DND-41 (cell line): Measurements from ENCODE around the gene BACE1-AS.

Source experiments
- ATAC-seq: fragments of 200-7000 bp; cut with Tn5 transposase; 3 replicates; pipeline ENCODE4 v1.9.1; 2021; ENCODE audit warnings: low read depth; ENCODE audit not compliant: insufficient read depth
- DNase-seq: peaks from one replicate; pipeline ENCODE4 v3.0.0-alpha.2; 2020
- H2AFZ ChIP-seq: 2 replicates; pipeline ENCODE4 v1.6.0; 2012; ENCODE audit warnings: low read depth, low read length
- H3K27ac ChIP-seq: 2 replicates; pipeline ENCODE4 v1.5.1; 2012; ENCODE audit warnings: low read length, inconsistent platforms
- H3K27me3 ChIP-seq: fragments of 200-600 bp; sonication (generic); 2 replicates; pipeline ENCODE4 v1.6.0; 2012; ENCODE audit warnings: low read length, mild to moderate bottlenecking, inconsistent platforms; ENCODE audit not compliant: insufficient read depth, poor library complexity
- H3K36me3 ChIP-seq: 2 replicates; pipeline ENCODE4 v1.5.1; 2012; ENCODE audit warnings: low read length, inconsistent platforms; ENCODE audit not compliant: insufficient read depth
- H3K4me1 ChIP-seq: 2 replicates; pipeline ENCODE4 v1.5.1; 2012; ENCODE audit warnings: mild to moderate bottlenecking, low read length; ENCODE audit not compliant: insufficient read depth
- H3K4me2 ChIP-seq: 2 replicates; pipeline ENCODE4 v1.6.0; 2012; ENCODE audit warnings: mild to moderate bottlenecking, moderate library complexity, low read length, inconsistent platforms; ENCODE audit not compliant: insufficient read depth
- H3K4me3 ChIP-seq, 2 experiments: fragments of 200-600 bp in 1 of 2; shearing (Covaris generic) in 1 of 2; 2 replicates each; pipeline ENCODE4 v1.5.1; 2012 to 2016; ENCODE audit warnings: inconsistent platforms in 2 of 2, low read length in 2 of 2, mild to moderate bottlenecking in 2 of 2, low read depth in 1 of 2, moderate library complexity in 1 of 2
- H3K79me2 ChIP-seq: 2 replicates; pipeline ENCODE4 v1.6.0; 2012; ENCODE audit warnings: low read length, inconsistent platforms; ENCODE audit not compliant: insufficient read depth
- H3K9ac ChIP-seq: 2 replicates; pipeline ENCODE4 v1.6.0; 2012; ENCODE audit warnings: low read depth, mild to moderate bottlenecking, inconsistent platforms, low read length, moderate library complexity
- H3K9me3 ChIP-seq: 2 replicates; pipeline ENCODE4 v1.5.1; 2012; ENCODE audit warnings: low read length, moderate library complexity, mild to moderate bottlenecking, inconsistent platforms; ENCODE audit not compliant: insufficient read depth, severe bottlenecking
- H4K20me1 ChIP-seq: 2 replicates; pipeline ENCODE4 v1.6.0; 2012; ENCODE audit warnings: low read length; ENCODE audit not compliant: insufficient read depth
- CTCF ChIP-seq: IDR thresholded peaks from 2 replicates; pipeline ENCODE4 v1.5.1; 2012; ENCODE audit warnings: borderline replicate concordance, low read length, moderate library complexity, mild to moderate bottlenecking; ENCODE audit not compliant: poor library complexity, severe bottlenecking; ENCODE audit errors: extremely low read depth
- EZH2 ChIP-seq: IDR thresholded peaks from 3 replicates; pipeline ENCODE4 v1.6.1; 2012; ENCODE audit warnings: borderline replicate concordance, low read depth, mild to moderate bottlenecking, moderate library complexity, low read length, inconsistent platforms; ENCODE audit not compliant: severe bottlenecking

Gene BACE1-AS

DNA sequence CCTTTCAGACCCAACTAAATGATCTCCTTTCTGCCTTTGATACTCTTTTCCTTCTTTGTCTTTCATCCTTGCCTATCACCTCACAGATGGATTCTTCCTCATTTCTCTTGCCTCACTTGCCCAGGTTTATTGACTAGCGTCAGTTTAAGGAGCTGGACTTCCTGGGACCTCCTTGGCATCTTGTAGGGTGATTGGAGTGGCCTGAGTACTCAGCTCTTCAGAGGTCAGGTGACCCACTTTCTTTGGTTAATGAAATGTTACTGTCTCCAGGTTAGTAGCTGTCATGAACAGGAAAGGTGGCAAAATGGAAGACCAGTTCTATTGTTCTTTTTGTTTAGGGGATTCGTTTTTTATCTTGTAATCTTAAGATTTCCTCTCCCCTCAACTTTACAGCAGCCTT is 4.6 kb upstream of the BACE1-AS start:
- Histone ChIP-seq H3K27me3 (no peaks in the 10 kb centered on the region), H3K4me2 (no peak overlapping the region), H4K20me1 (no peaks in the 10 kb centered on the region), H3K4me1 (no peaks in the 10 kb centered on the region), H3K79me2 (no peaks in the 10 kb centered on the region), H3K27ac (no peak overlapping the region), H3K4me3 (no peak overlapping the region), H2AFZ (no peak overlapping the region), H3K9me3 (no peaks in the 10 kb centered on the region), H3K36me3 (peaks cover 76% of the 10 kb centered on the region), H3K9ac (no peak overlapping the region)
- DNase-seq (no peak), ATAC-seq (no peak)
- TF ChIP-seq CTCF (no peak), EZH2 (no peak)

- H3K4me3 ChIP-seq, result no peak overlapping the region
- peaks cover 65% of the 10 kb centered on the region for H3K36me3 ChIP-seq
- no peak overlapping the region for H3K9ac ChIP-seq
- DNase-seq, result no peak
- no peak overlapping the region for H3K27ac ChIP-seq
- no peaks in the 10 kb centered on the region for H3K9me3 ChIP-seq
- no peak for TF ChIP-seq EZH2
- TF ChIP-seq CTCF, result no peak
- H3K4me1 ChIP-seq, result no peaks in the 10 kb centered on the region
- no peaks in the 10 kb centered on the region for H3K79me2 ChIP-seq
- no peaks in the 10 kb centered on the region for H4K20me1 ChIP-seq
- no peaks in the 10 kb centered on the region for H3K27me3 ChIP-seq
- ATAC-seq, result no peak
- H2AFZ ChIP-seq, result no peak overlapping the region
- H3K4me2 ChIP-seq, result no peak overlapping the region
Observed at GRCh38 chr11:117287668-117288067, 3.5 kb upstream of the BACE1-AS start.

DNA sequence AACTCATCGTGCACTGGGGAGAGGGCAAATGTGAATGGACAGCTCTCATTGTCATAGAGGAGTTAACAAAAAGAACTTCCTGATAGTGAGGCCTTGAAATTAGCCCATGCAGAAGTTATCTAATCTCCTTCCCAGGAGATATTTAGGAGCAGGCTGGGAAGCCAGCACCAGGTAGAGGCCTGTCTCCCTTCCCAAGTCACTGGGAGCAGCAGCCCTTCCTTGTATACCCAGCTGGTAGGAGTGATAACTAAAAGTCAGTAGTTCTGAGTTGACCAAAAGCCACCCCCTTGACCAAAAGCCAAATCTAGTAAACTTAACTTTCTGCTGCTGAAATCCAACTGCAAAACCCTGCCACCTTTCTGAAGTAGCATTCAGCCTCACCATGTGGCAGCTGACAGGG is 1.4 kb upstream of the BACE1-AS start:
- Histone ChIP-seq H3K4me3 (no peak overlapping the region), H3K4me1 (no peaks in the 10 kb centered on the region), H3K36me3 (peaks cover 48% of the 10 kb centered on the region), H2AFZ (no peak overlapping the region), H3K9me3 (no peaks in the 10 kb centered on the region), H3K9ac (no peak overlapping the region), H3K27me3 (no peaks in the 10 kb centered on the region), H4K20me1 (no peaks in the 10 kb centered on the region), H3K4me2 (no peak overlapping the region), H3K79me2 (no peaks in the 10 kb centered on the region), H3K27ac (no peak overlapping the region)
- TF ChIP-seq CTCF, result no peak
- DNase-seq (no peak), ATAC-seq (no peak)

DNA sequence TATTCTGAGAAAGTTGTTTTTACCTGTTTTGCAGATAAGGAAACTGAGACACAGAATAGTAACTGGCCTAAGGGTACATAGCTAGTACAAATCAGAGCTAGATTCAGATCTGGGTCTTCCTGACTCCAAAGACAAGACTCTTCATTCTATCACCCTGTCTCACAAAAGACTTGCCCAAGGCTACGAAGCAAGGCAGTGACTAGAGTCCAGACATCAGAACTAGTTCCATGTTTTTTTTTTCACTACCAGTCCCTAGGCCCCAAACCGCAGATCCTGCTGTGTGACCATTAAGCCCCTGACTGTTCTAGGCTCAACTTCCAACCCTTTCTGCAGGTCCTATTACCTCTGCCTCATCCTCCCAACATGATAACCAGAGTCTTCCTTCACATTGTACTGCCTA is 1.5 kb downstream of the BACE1-AS start:
- no peak overlapping the region for H3K4me2 ChIP-seq
- TF ChIP-seq CTCF, result no peak
- TF ChIP-seq EZH2, result no peak

More for the DNA sequence above, 1.5 kb downstream of the BACE1-AS start:
- Histone ChIP-seq H4K20me1 (no peaks in the 10 kb centered on the region), H3K4me3 (no peak overlapping the region), H3K36me3 (peaks cover 24% of the 10 kb centered on the region; the same call in 1 of the 2 replicates), H3K79me2 (no peaks in the 10 kb centered on the region), H3K4me1 (no peaks in the 10 kb centered on the region), H3K27me3 (no peaks in the 10 kb centered on the region), H2AFZ (no peak overlapping the region), H3K27ac (no peak overlapping the region), H3K9me3 (no peaks in the 10 kb centered on the region), H3K9ac (no peak overlapping the region)
- ATAC-seq (no peak), DNase-seq (no peak)
